NCI-H226 (cell line): ENCODE results near the gene DNASE1L2.
"Not testable (repeated sequence)": the region's sequence is repeated elsewhere in the genome, so short reads cannot be mapped to it uniquely, and the experiment has no call there.

Source experiments
- DNase-seq: peaks from one replicate; pipeline ENCODE4 v3.0.0-alpha.2; 2015

The DNASE1L2 gene, protein sequence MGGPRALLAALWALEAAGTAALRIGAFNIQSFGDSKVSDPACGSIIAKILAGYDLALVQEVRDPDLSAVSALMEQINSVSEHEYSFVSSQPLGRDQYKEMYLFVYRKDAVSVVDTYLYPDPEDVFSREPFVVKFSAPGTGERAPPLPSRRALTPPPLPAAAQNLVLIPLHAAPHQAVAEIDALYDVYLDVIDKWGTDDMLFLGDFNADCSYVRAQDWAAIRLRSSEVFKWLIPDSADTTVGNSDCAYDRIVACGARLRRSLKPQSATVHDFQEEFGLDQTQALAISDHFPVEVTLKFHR

DNA sequence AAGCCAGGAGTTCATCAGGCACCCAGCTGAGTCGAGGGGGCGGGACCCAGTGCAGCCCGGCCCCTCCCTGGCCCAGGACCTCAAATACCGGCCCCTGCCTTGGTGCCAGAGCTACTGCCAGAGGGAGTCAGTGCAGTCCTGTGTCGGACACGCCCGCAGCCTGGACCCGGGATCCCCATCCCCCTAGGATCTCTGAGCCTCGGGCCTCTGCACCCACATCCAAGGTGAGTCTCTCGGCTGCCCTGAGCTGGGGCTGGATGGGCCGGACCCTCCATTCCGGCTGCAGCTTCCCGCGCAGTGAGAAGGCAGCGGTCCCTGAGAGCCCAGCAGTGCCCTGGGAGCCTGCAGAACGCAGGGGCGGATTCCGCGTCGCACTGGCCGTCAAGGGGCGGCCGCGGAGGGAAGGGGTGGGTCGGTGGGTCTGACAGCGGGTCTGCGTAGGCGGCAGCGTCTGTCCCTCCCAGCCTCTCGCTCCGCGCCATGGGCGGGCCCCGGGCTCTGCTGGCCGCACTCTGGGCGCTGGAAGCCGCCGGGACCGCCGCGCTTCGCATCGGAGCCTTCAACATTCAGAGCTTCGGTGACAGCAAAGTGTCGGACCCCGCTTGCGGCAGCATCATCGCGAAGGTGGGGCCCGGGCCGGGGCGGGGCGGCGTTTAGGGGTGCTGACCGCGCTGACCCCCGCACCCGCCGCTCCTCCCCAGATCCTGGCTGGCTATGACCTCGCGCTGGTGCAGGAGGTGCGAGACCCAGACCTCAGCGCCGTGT lies at the start of gene DNASE1L2:
DNASE1L2 (plus strand) TSS at position 108 of the 765 bp plus-strand sequence; CDS start at position 481, 373 bp downstream.
- peak; percentile 47 for DNase-seq

DNA sequence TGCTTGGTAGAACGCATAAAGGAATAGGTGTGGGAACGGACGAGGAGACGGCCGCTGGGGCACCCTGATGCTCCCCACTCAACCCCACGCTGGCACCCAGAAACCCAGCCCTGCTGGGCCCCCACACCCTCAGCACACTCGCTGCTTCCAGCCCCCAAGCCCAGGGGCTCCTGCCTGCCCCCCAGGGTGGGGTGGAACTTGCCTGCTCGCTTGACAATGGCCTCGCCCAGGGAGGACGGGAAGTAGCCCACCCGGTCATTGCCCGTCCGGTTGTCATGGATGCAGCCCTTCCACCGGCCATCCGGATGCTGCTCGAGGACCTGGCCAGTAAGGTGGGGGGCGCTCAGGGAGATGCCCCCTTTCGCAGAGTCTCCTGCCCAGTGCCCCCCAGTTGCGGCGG lies 49.7 kb upstream of the DNASE1L2 start:
- DNase-seq = no peak

DNA sequence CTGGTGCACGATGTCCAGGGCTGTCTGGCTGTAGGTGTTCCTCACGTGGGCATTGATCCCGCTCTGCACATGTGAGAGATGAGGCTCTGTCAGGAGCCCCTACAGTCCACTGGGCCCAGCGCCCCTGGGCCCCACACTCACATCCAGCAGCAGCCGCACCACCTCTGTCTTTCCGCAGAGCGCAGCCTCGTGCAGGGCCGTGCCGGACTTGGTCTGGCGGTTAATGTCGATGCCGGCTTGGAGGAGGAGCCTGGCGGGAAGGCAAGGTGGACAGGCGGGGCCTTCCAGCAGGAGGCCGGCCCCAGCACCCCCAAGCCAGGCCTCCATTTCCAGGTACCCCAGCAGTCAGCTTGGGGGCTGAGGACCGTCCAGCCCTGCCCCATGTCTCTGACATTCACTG lies 49.0 kb upstream of the DNASE1L2 start:
- no peak for DNase-seq

DNA sequence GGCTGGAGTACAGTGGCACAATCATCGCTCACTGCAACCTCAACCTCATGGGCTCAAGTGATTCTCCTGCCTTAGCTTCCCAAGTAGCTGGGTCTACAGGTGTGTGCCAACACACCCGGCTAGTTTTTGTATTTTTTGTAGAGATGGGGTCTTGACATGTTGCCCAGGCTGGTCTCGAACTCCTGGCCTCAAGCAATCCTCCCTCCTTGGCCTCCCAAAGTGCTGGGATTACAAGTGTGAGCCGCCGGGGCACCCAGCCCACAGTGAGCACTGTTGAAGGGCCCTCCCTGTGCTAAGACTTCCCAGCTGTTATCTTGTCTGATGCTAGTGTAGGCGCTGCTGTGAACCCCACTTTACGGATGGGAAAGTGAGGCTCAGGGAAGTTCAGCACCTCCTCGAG lies 47.8 kb upstream of the DNASE1L2 start:
- no peak for DNase-seq

DNA sequence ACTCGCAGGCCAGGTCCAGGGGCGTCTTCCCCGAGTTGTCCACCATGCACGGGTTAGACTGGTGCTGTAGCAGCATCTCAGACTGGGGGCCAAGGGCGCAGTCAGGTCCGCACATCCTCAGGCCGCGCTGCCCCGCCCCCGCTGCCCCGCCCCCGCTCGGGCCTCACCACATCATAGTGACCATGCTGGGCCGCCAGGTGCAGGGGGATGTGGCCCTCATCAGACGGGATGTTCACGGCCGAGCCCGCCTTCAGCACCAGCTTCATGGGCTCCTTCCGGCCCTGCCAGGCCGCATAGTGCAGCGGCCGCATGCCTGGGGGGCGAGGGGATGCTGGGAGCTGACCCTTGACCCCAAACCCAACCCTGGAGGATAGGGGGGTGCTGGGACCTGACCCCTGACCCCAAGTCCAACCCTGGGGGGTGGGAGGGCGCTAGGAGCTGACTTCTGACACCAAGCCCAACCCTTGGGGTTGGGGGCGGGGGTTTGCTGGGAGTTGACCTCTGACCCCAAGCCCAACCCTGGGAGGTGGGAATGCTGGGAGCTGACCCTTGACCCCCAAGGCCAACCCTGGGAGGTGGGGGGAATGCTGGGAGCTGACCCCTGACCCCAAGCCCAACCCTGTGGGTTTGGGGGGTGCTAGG lies 46.9 kb upstream of the DNASE1L2 start:
- no peak for DNase-seq

DNA sequence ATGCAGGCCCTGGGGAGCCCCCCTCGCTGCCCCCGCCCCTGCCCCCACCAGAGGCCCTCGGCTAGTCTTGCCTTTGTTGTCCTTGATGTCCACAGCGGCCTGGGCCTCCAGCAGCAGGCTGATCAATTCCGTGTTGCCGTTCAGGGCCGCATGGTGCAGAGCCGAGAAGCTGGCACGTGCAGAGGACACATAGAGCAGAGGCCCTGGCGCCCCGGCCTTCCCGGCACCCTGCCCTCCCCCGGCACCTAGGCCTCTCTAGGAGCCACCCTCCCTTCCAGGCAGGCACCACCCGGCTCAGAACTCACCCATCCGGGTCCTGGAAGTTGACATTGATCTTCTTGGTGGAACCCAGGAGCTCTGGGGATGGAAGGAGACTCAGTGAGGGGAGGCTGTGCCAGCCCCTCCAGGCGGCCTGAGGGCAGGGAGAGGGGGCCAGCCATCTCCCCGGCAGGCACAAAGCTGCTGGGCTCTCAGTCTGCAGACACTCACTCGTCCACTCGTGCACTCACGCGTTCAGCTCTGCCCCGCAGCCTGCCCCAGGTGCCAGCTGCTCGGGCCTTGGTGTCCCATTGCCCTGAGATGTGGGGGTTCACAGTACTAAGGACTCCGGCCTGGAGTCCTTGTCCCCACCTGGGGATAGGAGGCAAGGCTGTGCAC lies 46.1 kb upstream of the DNASE1L2 start:
- DNase-seq = no peak

DNA sequence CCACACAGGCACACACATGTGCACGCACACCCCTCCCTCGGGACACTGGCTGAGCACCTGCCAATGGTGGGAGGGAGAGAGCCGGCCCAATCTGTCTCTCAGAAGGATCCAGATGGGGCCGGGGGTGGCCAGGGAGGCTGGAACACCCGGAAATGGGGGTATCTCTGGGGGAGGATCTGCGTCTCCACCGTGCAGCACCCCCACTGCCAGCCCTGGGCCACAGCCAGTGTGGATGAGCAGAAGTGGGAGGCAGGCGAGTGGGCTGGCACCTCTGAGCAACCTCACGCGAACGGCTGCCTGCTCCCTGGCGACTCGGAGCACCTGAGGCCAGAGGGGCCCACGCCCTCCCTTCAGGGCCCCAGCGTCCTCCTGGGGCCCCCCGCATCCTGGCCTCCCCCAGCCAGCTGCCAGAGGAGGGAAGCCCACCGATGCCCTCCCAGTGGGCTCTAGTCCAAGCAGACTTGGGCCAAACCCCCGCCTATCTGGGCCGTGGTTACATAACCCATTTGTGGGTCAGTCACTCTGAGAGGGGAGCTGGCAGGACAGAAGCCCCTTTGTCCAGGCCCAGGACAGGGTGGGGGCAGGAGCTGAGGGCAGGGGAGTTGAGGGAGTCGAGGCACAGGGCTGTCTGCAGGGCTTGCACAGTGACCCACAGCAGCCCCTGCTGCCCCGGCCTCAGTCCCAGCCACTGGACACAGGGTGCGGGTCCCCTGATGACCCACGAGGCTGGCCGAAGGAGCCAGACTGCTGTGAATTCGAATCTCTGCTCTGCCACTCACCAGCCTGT lies 45.4 kb upstream of the DNASE1L2 start:
- DNase-seq = no peak

DNA sequence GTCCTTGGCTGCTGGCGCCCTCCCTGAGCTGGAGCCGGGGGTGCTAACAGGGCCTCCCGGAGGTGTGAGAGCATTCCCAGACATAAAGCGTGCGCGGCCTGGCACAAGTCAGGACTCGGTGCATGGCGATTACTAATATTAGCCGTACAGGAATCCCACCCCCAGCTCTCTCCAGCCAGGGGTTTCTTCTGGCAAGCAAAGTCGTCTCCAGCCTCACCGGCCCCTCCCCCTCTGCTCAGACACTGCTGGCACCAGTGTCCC lies 44.9 kb upstream of the DNASE1L2 start:
- no peak for DNase-seq

DNA sequence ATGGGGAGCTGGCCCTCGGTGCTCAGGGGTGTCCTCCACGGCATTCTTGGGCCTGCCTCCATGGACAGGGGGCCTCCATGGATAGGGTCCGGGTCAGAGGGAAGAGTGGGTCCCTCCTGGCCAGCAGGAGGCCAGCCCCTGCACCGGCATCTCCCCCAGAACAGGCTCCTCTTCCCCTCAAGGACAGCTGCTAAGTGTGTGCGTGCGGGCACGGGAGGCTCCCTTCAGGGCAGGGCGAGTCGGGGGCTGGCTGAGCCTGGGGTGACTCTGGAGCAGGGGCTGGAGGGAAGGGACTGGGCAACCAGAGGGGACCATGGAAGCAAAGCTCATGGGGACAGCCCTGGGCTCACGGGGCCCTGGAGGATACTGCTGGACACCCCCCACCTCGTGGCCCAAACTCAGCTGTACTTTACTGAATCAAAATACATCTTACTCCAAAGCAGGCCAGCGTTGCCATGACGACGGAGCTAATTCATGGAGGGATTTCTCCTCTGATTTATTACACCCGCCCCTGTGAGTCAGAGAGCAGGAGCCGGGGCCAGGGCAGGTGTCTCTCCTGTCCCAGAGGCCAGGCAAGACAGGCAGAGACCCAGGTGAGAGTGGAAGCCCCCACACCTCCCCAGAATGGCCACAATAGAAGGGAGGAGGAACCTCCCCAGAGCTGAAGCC lies 41.9 kb upstream of the DNASE1L2 start:
- DNase-seq = peak; percentile 22

DNA sequence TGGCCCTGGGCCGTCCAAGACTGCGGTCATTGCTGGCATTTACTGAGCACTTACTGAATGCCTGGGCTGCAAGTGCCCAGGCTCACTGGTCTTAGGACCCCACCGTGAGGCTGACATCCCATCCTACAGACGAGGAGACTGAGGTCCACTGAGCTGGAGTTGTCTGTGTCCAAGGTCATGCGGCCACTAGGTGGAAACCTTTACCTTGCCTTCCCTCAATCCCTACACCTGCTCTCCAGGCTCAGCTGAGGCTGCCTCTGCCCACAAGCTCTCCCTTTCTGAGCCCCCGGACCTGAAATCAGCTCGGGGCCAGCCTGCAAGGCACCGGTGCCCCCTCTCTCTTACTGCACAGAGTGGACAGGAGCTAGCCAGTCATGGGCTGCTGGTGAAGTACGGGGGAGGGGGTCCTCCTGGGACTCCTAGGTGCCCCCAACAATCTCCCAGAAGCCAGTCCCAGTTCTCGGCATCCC lies 41.4 kb upstream of the DNASE1L2 start:
- peak; percentile 60 for DNase-seq

DNA sequence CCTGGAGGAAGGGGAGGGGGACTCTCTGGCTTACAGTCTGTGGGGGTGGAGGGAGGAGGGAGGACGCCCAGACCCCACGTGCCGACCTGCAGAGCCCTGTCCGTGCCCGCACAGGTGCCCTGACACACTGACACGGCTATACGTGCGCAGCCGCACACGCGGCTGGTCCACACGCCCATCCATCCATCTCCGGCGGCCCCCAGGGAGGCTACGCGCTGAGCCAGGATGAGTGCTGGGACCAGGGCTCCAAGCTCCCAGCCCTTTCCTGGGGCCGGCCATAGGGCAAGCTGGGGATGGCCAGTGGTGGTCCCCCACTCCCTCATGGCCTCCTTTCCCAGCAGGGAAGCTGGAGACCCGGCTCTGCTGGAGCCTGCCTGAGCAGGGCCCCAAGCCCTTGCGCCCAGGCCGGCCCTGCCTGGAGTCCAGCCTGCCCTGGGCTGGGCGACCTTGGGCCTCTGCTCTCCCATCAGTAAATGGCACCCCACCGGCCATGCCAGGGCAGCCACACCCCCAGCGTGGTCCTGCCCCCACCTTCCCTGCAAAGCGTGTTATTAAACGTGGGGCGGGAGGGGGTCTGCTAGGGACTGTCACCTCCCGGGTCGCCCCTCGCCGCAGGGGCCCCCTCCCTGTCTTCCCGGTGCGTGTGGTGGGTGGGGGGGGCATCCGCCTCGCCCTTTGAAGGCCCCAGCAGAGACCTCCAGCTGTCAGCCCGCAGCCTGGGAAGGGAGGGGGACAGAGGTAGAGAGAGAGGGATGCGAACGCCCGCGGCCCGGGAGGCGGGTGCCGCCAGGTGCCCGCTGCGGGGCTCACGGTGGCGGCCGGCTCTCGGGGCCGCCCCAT lies 40.7 kb upstream of the DNASE1L2 start:
- DNase-seq = no peak

DNA sequence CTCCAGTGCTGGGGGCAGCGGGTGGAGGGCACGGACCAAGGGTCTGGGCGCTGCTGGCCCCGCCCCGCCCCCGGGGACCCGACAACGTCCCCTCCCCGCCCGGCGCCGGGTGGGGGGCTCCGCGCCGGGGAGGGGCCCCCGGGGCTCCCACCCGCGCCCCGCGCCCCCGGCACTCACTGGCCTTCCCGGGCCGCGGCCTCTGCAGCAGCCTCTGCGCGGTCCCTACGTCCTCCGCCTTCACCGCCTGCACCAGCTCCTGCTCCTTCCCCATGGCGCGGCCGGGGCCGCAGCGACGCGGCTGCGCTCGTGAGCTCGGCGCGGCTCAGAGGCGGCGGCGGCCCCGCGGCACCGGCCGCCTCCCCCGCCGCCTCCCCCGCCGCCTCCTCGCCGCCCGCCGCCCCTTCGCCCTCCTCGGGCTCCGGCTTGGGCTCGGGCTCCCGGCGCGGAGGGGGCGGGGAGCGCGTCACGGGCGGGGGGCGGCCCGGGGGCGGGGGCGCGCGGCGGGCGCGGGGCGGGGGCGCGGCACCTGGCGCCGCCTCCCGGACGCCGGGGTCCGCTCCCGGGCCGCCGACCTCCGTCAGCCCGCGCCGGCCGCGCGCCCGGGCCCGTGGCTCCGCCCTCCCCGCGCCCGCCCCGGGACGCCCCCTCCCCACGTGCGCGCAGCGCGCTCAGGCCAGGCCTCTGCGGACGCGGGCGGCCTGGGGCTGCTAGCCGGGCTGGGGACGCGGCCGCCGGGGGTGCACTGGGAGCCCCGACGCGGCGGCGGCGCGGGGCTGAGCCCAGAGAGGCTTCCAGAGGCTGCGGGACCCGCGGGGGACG lies 39.9 kb upstream of the DNASE1L2 start, which contains the start of gene CASKIN1:
CASKIN1 (minus strand) TSS at position 444 of the 819 bp plus-strand sequence; CDS start at position 271, 173 bp downstream.
- no peak for DNase-seq

DNA sequence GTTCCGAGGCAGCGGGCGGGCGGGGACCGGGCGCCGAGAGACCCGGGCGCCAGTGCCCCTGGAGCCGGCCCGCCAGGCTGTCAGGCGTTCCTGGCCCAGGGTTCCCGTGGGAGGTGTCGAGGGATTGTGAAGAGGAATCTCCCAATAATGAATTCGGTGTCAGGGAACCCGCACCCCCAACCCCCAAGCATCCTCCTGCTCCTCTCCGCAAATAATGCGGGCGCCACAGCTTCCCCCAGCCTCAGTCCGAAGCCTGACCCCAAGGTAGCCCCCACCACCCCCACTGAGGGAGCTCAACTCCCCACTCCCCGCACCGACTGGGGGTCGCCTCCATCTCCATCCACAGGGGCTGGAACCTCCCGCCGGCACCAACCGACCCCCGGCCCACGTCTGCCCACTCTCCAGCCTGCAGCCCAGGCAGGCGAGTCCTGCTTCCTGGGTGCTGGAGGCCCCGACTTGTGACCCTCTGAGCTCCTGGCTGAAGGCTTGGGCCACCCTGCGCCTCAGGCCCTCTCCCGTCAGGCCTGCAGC lies 39.2 kb upstream of the DNASE1L2 start:
- DNase-seq = no peak

DNA sequence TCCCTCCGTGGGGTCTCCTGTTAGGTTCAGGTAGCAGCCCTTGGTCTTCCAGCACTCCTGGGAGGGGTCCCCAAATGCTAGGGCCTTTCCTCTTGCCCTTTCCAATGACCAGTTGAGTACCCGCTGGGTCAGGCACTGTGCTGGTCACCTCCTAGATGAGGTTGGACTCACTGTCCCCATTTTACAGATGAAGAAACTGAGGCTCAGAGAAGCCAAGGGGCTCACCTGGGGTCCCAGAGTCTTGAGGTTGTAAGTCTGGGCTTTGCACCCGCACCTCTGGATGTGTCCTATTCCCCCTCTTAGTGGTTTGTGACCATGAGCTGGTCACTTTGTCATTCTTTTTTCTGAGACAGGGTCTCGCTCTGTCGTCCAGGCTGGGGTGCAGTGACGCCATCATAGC lies 38.5 kb upstream of the DNASE1L2 start:
- DNase-seq = no peak

DNA sequence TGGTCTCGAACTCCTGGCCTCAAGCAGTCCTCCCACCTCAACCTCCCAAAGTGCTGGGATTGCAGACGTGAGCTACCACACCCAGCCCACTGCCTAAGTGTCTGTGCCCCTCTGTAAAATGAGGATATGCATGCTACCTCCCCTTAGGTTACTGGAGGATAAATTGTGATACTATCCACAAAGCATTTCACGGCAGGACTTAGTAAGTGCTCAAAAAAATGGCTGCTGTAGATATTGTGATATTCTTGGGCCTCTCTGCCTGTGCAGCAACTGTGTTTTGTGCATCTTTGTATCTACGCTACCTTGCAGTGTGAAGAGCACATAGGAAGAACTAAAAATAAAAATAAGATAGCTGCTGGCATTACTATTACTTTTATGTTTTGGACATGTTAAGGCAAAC lies 38.0 kb upstream of the DNASE1L2 start:
- no peak for DNase-seq

DNA sequence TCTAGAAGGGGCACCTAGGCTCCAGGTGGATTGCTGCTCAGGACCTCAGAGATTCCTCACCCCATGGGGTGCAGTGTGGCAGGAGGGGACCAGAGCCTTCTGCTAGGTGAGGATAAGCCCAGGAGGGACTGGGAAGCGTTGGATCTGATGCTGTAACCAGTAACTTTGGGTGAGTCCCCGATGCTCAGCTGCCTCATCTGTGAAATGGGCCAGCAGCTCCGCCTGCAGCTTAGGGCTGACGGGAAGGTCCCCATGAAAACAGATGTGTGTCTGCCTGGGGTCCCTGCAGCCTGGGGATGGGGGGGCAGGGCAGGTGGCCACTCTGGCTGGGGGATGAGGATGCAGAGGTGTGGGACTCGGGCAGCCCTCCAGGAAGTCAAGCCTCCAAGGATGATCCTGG lies 37.1 kb upstream of the DNASE1L2 start:
- DNase-seq = no peak

DNA sequence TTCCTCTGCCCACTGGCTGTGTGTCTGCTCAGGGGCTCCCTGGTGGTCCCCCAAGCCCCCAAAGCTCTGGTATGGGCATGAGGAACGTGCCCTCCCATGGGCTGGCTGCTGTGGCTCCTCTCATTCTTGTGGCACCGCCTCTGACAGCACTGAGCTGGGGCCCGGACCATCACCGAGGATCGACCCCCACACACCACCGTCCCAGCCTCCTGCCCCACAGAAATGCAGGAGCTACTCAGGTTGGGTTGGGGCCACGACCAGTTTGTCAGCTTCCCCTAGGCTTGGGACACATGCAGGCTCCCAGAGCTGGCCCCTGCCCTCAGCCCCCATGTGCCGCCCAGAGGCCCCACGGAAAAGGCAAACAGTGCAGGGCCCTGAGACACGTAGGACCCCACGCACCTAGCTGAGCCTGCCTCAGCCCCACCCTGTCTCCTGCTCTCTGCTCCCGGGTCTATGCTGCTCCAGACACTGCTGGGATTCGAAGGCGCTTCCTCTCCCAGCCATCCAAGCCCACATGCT lies 36.6 kb upstream of the DNASE1L2 start:
- DNase-seq = no peak

DNA sequence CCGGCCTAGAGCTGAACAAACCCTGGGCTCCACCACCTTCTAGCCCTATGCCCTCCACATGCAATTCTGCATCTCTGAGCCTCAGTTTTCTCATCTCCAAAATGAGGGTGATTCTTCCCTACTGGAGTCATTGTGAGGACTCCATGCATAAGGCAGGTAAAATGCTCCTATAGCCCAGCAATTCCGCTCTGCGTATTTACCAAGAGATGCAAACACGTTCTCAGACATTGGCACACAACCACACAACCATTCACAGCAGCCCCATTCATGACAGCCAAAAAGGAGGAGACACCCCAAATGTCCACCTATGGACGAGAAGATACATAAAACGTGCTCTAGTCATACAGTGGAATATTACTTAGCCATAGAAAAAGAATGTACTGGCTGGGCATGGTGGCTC lies 35.9 kb upstream of the DNASE1L2 start:
- DNase-seq = no peak

DNA sequence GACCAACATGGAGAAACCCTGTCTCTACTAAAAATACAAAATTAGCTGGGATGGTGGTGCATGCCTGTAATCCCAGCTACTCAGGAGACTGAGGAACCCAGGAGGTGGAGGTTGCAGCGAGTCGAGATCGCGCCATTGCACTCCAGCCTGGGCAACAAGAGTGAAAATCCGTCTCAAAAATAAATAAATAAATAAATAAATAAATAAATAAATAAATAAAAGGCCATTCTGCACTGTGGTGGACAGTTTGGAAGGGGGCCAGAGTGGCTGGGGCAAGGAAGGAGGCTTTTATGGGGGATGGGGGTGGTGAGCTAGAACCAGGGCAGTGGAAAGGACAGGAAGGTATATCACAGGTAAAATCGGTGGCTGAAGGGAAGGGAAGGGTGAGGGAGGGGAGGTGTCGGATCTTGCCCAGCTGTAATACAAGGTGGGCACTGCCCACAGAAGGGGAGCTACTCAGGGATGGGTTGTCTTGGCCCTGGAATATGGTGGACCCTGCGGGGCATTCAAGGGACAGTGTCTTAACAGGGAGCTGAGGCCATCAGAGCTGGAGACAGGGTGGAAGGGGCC lies 33.0 kb upstream of the DNASE1L2 start:
- DNase-seq = not testable (repeated sequence)
